ENCODE results near the gene CDC27.

CDC27 gene

GRCh38 chr17:47222047-47222446, 33.0 kb upstream of the CDC27 start:
- Histone ChIP-seq H2BK15ac (replicated peaks; ENCODE audit: low read depth) (no peak overlapping the region), H3K79me2 (ENCODE audit: control insufficient read depth, insufficient read depth, low read length) (no peaks in the 10 kb centered on the region), H4K5ac (ENCODE audit: low read length) (no peak overlapping the region), H3K56ac (ENCODE audit: low read length) (no peak overlapping the region), H3K27ac (ENCODE audit: low read depth, low read length) (no peak overlapping the region), H3K4ac (ENCODE audit: low read depth, low read length) (no peak overlapping the region), H3K23ac (ENCODE audit: low read length) (no peak overlapping the region), H3K4me3 (ENCODE audit: low read length) (no peak overlapping the region), H3K9ac (ENCODE audit: low read length) (no peak overlapping the region), H3K18ac (ENCODE audit: low read length) (no peak overlapping the region), H2BK5ac (ENCODE audit: low read length) (no peak overlapping the region), H3K4me2 (ENCODE audit: low read length) (no peak overlapping the region), H3K36me3 (ENCODE audit: control insufficient read depth, insufficient read depth, low read length) (no peaks in the 10 kb centered on the region), H2AK5ac (ENCODE audit: low read length) (no peak overlapping the region), H2BK120ac (ENCODE audit: low read depth, low read length) (no peak overlapping the region), H3K4me1 (ENCODE audit: control insufficient read depth, low read depth, low read length) (peaks cover 6% of the 10 kb centered on the region), H3K79me1 (ENCODE audit: low read length) (no peaks in the 10 kb centered on the region), H4K8ac (ENCODE audit: low read depth, low read length) (no peak overlapping the region), H3K27me3 (ENCODE audit: insufficient read depth, low read length, poor library complexity) (no peaks in the 10 kb centered on the region)
- DNase-seq: no peak
- no CpG with 5 or more reads among the region's 4 CpGs for WGBS (ENCODE audit: extremely low coverage, insufficient coverage, low lambda C conversion rate)

GRCh38 chr17:47221154-47221553, 32.1 kb upstream of the CDC27 start:
- H2AK5ac ChIP-seq (ENCODE audit: low read length): no peak overlapping the region
- H2BK15ac ChIP-seq (replicated peaks; ENCODE audit: low read depth): no peak overlapping the region
- no peaks in the 10 kb centered on the region for H3K79me1 ChIP-seq (ENCODE audit: low read length)
- H3K4me3 ChIP-seq (ENCODE audit: low read length): no peak overlapping the region
- no peak for DNase-seq
- no peak overlapping the region for H3K4ac ChIP-seq (ENCODE audit: low read depth, low read length)
- H3K27me3 ChIP-seq (ENCODE audit: insufficient read depth, low read length, poor library complexity): no peaks in the 10 kb centered on the region
- peaks cover 6% of the 10 kb centered on the region for H3K4me1 ChIP-seq (ENCODE audit: control insufficient read depth, low read depth, low read length)
- H4K8ac ChIP-seq (ENCODE audit: low read depth, low read length): no peak overlapping the region
- no peak overlapping the region for H2BK5ac ChIP-seq (ENCODE audit: low read length)
- no peak overlapping the region for H3K56ac ChIP-seq (ENCODE audit: low read length)
- no peak overlapping the region for H2BK120ac ChIP-seq (ENCODE audit: low read depth, low read length)
- no peak overlapping the region for H3K23ac ChIP-seq (ENCODE audit: low read length)
- no peak overlapping the region for H4K5ac ChIP-seq (ENCODE audit: low read length)
- no peaks in the 10 kb centered on the region for H3K36me3 ChIP-seq (ENCODE audit: control insufficient read depth, insufficient read depth, low read length)
- no CpG with 5 or more reads among the region's 6 CpGs for WGBS (ENCODE audit: extremely low coverage, insufficient coverage, low lambda C conversion rate)
- no peak overlapping the region for H3K4me2 ChIP-seq (ENCODE audit: low read length)
- no peak overlapping the region for H3K27ac ChIP-seq (ENCODE audit: low read depth, low read length)
- H3K79me2 ChIP-seq (ENCODE audit: control insufficient read depth, insufficient read depth, low read length): no peaks in the 10 kb centered on the region
- no peak overlapping the region for H3K9ac ChIP-seq (ENCODE audit: low read length)
- H3K18ac ChIP-seq (ENCODE audit: low read length): no peak overlapping the region

GRCh38 chr17:47220531-47220999, 31.5 kb upstream of the CDC27 start:
- H3K23ac ChIP-seq (ENCODE audit: low read length): peak overlapping the region; percentile 67
- no peak overlapping the region for H3K56ac ChIP-seq (ENCODE audit: low read length)
- H2BK15ac ChIP-seq (replicated peaks; ENCODE audit: low read depth): no peak overlapping the region
- no peak overlapping the region for H2BK120ac ChIP-seq (ENCODE audit: low read depth, low read length)
- H3K4ac ChIP-seq (ENCODE audit: low read depth, low read length): no peak overlapping the region
- H3K27me3 ChIP-seq (ENCODE audit: insufficient read depth, low read length, poor library complexity): no peaks in the 10 kb centered on the region
- H3K18ac ChIP-seq (ENCODE audit: low read length): no peak overlapping the region
- no peak overlapping the region for H3K27ac ChIP-seq (ENCODE audit: low read depth, low read length)
- H3K4me2 ChIP-seq (ENCODE audit: low read length): no peak overlapping the region
- no peak for DNase-seq
- H2BK5ac ChIP-seq (ENCODE audit: low read length): no peak overlapping the region
- no peaks in the 10 kb centered on the region for H3K79me1 ChIP-seq (ENCODE audit: low read length)
- no peak overlapping the region for H3K9ac ChIP-seq (ENCODE audit: low read length)
- no peaks in the 10 kb centered on the region for H3K79me2 ChIP-seq (ENCODE audit: control insufficient read depth, insufficient read depth, low read length)
- no peak overlapping the region for H3K4me3 ChIP-seq (ENCODE audit: low read length)
- no peaks in the 10 kb centered on the region for H3K36me3 ChIP-seq (ENCODE audit: control insufficient read depth, insufficient read depth, low read length)
- peaks cover 6% of the 10 kb centered on the region for H3K4me1 ChIP-seq (ENCODE audit: control insufficient read depth, low read depth, low read length)
- H2AK5ac ChIP-seq (ENCODE audit: low read length): peak overlapping the region; percentile 29
- WGBS (ENCODE audit: extremely low coverage, insufficient coverage, low lambda C conversion rate): no CpG with 5 or more reads among the region's 7 CpGs
- H4K5ac ChIP-seq (ENCODE audit: low read length): no peak overlapping the region
- H4K8ac ChIP-seq (ENCODE audit: low read depth, low read length): no peak overlapping the region

- no peak overlapping the region for H2AK5ac ChIP-seq (ENCODE audit: low read length)
- no peaks in the 10 kb centered on the region for H3K79me1 ChIP-seq (ENCODE audit: low read length)
- no peaks in the 10 kb centered on the region for H3K36me3 ChIP-seq (ENCODE audit: control insufficient read depth, insufficient read depth, low read length)
- no peak overlapping the region for H3K9ac ChIP-seq (ENCODE audit: low read length)
- H3K4me1 ChIP-seq (ENCODE audit: control insufficient read depth, low read depth, low read length): peaks cover 6% of the 10 kb centered on the region
- DNase-seq: no peak
- H3K4me3 ChIP-seq (ENCODE audit: low read length): no peak overlapping the region
- no peak overlapping the region for H3K56ac ChIP-seq (ENCODE audit: low read length)
- H4K5ac ChIP-seq (ENCODE audit: low read length): no peak overlapping the region
- H2BK15ac ChIP-seq (replicated peaks; ENCODE audit: low read depth): no peak overlapping the region
- H3K23ac ChIP-seq (ENCODE audit: low read length): no peak overlapping the region
- no peak overlapping the region for H4K8ac ChIP-seq (ENCODE audit: low read depth, low read length)
- no CpG with 5 or more reads among the region's 21 CpGs for WGBS (ENCODE audit: extremely low coverage, insufficient coverage, low lambda C conversion rate)
- H3K79me2 ChIP-seq (ENCODE audit: control insufficient read depth, insufficient read depth, low read length): no peaks in the 10 kb centered on the region
- H3K4ac ChIP-seq (ENCODE audit: low read depth, low read length): no peak overlapping the region
- H3K27ac ChIP-seq (ENCODE audit: low read depth, low read length): no peak overlapping the region
- no peak overlapping the region for H2BK5ac ChIP-seq (ENCODE audit: low read length)
- no peak overlapping the region for H2BK120ac ChIP-seq (ENCODE audit: low read depth, low read length)
- H3K18ac ChIP-seq (ENCODE audit: low read length): peak overlapping the region; percentile 15
- H3K27me3 ChIP-seq (ENCODE audit: insufficient read depth, low read length, poor library complexity): no peaks in the 10 kb centered on the region
- H3K4me2 ChIP-seq (ENCODE audit: low read length): no peak overlapping the region
Measured at GRCh38 chr17:47219621-47220475, 30.8 kb upstream of the CDC27 start.

GRCh38 chr17:47218896-47219430, 29.9 kb upstream of the CDC27 start:
- DNase-seq: peak; percentile 77
- H2BK15ac ChIP-seq (replicated peaks; ENCODE audit: low read depth): no peak overlapping the region
- no peaks in the 10 kb centered on the region for H3K79me2 ChIP-seq (ENCODE audit: control insufficient read depth, insufficient read depth, low read length)
- peak overlapping the region; percentile 3 for H3K27ac ChIP-seq (ENCODE audit: low read depth, low read length)
- H2BK5ac ChIP-seq (ENCODE audit: low read length): peak overlapping the region; percentile 1
- H3K4me1 ChIP-seq (ENCODE audit: control insufficient read depth, low read depth, low read length): peaks cover 6% of the 10 kb centered on the region
- H4K5ac ChIP-seq (ENCODE audit: low read length): no peak overlapping the region
- H3K56ac ChIP-seq (ENCODE audit: low read length): no peak overlapping the region
- H3K4me3 ChIP-seq (ENCODE audit: low read length): no peak overlapping the region
- no peak overlapping the region for H3K4me2 ChIP-seq (ENCODE audit: low read length)
- H2AK5ac ChIP-seq (ENCODE audit: low read length): no peak overlapping the region
- H3K23ac ChIP-seq (ENCODE audit: low read length): no peak overlapping the region
- no peak overlapping the region for H3K4ac ChIP-seq (ENCODE audit: low read depth, low read length)
- H3K9ac ChIP-seq (ENCODE audit: low read length): no peak overlapping the region
- no peak overlapping the region for H2BK120ac ChIP-seq (ENCODE audit: low read depth, low read length)
- no peaks in the 10 kb centered on the region for H3K36me3 ChIP-seq (ENCODE audit: control insufficient read depth, insufficient read depth, low read length)
- H3K79me1 ChIP-seq (ENCODE audit: low read length): no peaks in the 10 kb centered on the region
- H3K27me3 ChIP-seq (ENCODE audit: insufficient read depth, low read length, poor library complexity): no peaks in the 10 kb centered on the region
- no peak overlapping the region for H3K18ac ChIP-seq (ENCODE audit: low read length)
- no CpG with 5 or more reads among the region's 6 CpGs for WGBS (ENCODE audit: extremely low coverage, insufficient coverage, low lambda C conversion rate)
- H4K8ac ChIP-seq (ENCODE audit: low read depth, low read length): no peak overlapping the region

Measured in mesendoderm (in vitro differentiated cells).